Activated CD8-positive, alpha-beta T cell treated with anti-CD3 and anti-CD28 coated beads, Interleukin-2, amount 10 ng/mL, durations not matched to agents 7 days and 5 days (primary cell): ENCODE results near the gene SLC39A7. TPM values are rescaled to one million over a fixed set of nuclear protein-coding genes. Genes with fewer than 3 reads are reported as not detected.

Source experiments
- ATAC-seq: fragments of 150-1000 bp; cut with Tn5 transposase; one replicate; pipeline ENCODE4 v1.10.0; 2021; ENCODE audit warnings: moderate library complexity
- CTCF ChIA-PET: fragments of 350-600 bp; sonication (Branson Sonifier 250); formaldehyde crosslinking; loops from one replicate; lab custom pipeline; 2021; ENCODE audit warnings: antibody characterized with exemption; lab: Charles Lee
- POLR2A ChIA-PET: fragments of 350-600 bp; sonication (Branson Sonifier 250); formaldehyde crosslinking; loops from one replicate; lab custom pipeline; 2021; ENCODE audit warnings: antibody characterized with exemption; lab: Charles Lee
- DNase-seq: peaks from one replicate; pipeline ENCODE4 v3.0.0-alpha.2; 2020
- H3K27ac Mint-ChIP-seq: one replicate; pipeline ENCODE4 v1.8.0; 2021; ENCODE audit warnings: mild to moderate bottlenecking, mixed read lengths
- H3K27me3 Mint-ChIP-seq: one replicate; pipeline ENCODE4 v1.8.0; 2021; ENCODE audit warnings: low read depth, mixed read lengths
- H3K36me3 Mint-ChIP-seq: one replicate; pipeline ENCODE4 v1.8.0; 2021; ENCODE audit warnings: low read depth, mixed read lengths
- H3K4me1 Mint-ChIP-seq: one replicate; pipeline ENCODE4 v1.8.0; 2021; ENCODE audit warnings: low read depth, mixed read lengths
- H3K4me3 Mint-ChIP-seq: one replicate; pipeline ENCODE4 v1.8.0; 2021; ENCODE audit warnings: mild to moderate bottlenecking, mixed read lengths
- H3K9me3 Mint-ChIP-seq: one replicate; pipeline ENCODE4 v1.8.0; 2022; ENCODE audit warnings: mixed read lengths; ENCODE audit not compliant: insufficient read depth
- total RNA-seq, 2 experiments: library from RNA; stranded (reverse); gene quantifications; one replicate each; pipeline ENCODE4 v1.2.3, GENCODE V29; 2021

SLC39A7 gene
- total RNA-seq, 2 experiments from 2014 or later: 45.6 to 50.8 TPM

GRCh38 chr6:33171016-33171879 is 29.4 kb upstream of the SLC39A7 start:
- DNase-seq (no peak), ATAC-seq (no peak)
- no peak overlapping the region for H3K4me3 Mint-ChIP-seq
- no peak overlapping the region for H3K27ac Mint-ChIP-seq
- no peaks in the 10 kb centered on the region for H3K9me3 Mint-ChIP-seq
- H3K27me3 Mint-ChIP-seq: no peaks in the 10 kb centered on the region
- CTCF ChIA-PET: no interaction called here
- no peaks in the 10 kb centered on the region for H3K4me1 Mint-ChIP-seq
- POLR2A ChIA-PET: interaction anchor here (0.7 kb wide), 1 partner anchor 258 kb away, joined by 3 read pairs; no protein-coding TSS in a partner anchor
- H3K36me3 Mint-ChIP-seq: no peaks in the 10 kb centered on the region

DNA sequence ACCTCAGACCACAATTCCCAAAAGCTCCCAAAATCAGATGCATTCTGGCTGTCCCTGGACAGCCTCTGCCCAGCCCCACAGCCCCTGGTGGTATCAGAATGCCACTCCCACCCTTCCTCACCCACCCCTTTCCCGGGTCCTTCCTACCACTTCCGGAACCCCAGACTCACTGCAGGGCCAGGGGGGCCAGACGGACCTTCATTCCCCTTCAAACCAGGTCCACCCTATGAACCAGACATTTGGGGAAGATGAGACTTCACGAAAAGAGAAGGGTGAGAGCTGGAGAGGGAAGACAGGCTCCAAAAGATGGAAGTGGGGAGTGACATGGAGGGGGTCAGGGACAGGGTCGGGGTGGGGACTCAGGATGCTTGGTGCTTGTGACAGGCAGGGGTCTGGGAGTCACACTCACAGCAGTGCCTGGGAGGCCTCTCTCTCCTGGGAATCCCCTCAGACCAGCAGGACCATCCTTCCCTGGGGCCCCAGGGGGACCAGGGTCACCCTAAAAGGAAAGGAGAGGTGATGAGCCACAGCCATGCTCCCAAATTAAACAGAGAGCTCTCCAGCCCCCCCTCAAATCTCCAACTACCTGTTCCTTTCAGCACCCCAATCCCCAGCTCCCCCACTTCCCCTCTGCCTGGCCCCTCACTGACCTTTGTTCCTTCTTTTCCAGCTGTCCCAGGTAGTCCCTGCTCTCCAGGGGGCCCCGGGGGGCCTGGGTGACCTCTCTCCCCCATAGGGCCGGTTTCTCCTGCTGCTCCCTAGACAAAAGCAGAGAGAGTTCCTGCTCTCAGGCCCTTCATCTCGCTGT is 28.6 kb upstream of the SLC39A7 start:
- DNase-seq: no peak
- Mint-ChIP-seq H3K4me3 (no peak overlapping the region), H3K27me3 (no peaks in the 10 kb centered on the region), H3K27ac (no peak overlapping the region), H3K4me1 (no peaks in the 10 kb centered on the region), H3K36me3 (no peaks in the 10 kb centered on the region), H3K9me3 (no peaks in the 10 kb centered on the region)
- ChIA-PET POLR2A (interaction anchor here (0.7 kb wide), 1 partner anchor 258 kb away, joined by 3 read pairs; no protein-coding TSS in a partner anchor), CTCF (interaction anchor here (0.8 to 1.8 kb wide), 4 partner anchors 44 to 158 kb away, joined by 3 to 9 read pairs (median 4); no protein-coding TSS in a partner anchor)
- no peak for ATAC-seq

DNA sequence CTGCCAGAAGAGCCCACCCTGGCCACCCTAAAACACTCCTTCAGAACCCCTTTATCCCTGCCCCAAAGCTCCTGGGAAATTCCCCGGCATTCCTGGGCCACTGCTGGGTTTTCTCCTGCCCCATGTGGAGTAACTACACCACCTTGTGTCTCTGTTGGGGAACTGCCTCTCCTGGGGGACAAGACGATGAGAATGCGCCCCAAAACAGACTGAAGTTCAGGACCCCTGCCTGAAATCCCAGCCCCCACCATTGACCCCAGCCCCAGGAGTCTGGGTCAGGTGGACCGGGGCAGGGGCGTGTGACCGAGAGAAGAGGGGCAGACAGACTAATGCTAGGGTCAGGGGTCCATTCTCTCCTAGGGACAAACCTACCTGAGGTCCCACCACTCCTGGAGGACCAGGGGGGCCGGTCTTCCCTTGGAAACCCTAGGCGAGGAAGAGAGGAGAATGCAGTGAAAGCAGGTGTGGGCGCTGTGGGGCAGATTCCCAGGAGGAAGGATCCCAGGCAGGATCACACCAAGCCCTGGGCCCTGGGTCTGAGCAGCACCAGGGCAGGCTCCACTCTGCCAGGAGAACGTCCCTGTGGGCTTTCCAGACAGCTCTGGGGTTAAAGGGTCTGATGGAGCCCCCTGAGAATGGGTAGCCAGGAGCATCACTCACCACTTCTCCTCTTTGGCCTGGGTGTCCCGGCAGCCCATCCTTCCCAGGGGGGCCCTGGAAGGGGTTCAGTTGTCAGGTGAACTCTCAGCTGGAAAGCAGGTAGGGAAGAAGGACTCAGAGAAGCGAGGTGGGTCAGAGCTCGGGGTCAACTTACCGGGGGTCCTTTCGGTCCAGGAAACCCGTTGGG is 27.8 kb upstream of the SLC39A7 start:
- DNase-seq (no peak), ATAC-seq (no peak)
- Mint-ChIP-seq H3K27ac (no peak overlapping the region), H3K4me1 (no peaks in the 10 kb centered on the region), H3K27me3 (no peaks in the 10 kb centered on the region), H3K36me3 (no peaks in the 10 kb centered on the region), H3K9me3 (no peaks in the 10 kb centered on the region), H3K4me3 (no peak overlapping the region)
- ChIA-PET POLR2A (interaction anchor here (0.9 to 1.0 kb wide), 2 partner anchors 36 to 99 kb away, joined by 3 to 7 read pairs; partner anchors contain the start of genes RING1, RPS18 and VPS52), CTCF (interaction anchor here (0.8 to 2.5 kb wide), 9 partner anchors 10 to 159 kb away, joined by 3 to 13 read pairs (median 5); no protein-coding TSS in a partner anchor)

- H3K27ac Mint-ChIP-seq: no peak overlapping the region
- no peaks in the 10 kb centered on the region for H3K4me1 Mint-ChIP-seq
- H3K27me3 Mint-ChIP-seq: no peaks in the 10 kb centered on the region
- ChIA-PET CTCF (interaction anchor here (1.3 to 2.5 kb wide), 6 partner anchors 10 to 75 kb away, joined by 3 to 13 read pairs (median 6); no protein-coding TSS in a partner anchor), POLR2A (interaction anchor here (0.9 to 1.0 kb wide), 2 partner anchors 35 to 98 kb away, joined by 3 to 7 read pairs; partner anchors contain the start of genes RING1, RPS18 and VPS52)
- no peaks in the 10 kb centered on the region for H3K36me3 Mint-ChIP-seq
- no peak for DNase-seq
- H3K4me3 Mint-ChIP-seq: no peak overlapping the region
- ATAC-seq: no peak
- no peaks in the 10 kb centered on the region for H3K9me3 Mint-ChIP-seq
These were observed 27.0 kb upstream of the SLC39A7 start for GRCh38 chr6:33173535-33174180.

GRCh38 chr6:33174784-33175183 is 25.9 kb upstream of the SLC39A7 start:
- no peak overlapping the region for H3K27ac Mint-ChIP-seq
- no peaks in the 10 kb centered on the region for H3K36me3 Mint-ChIP-seq
- CTCF ChIA-PET: interaction anchor here (1.3 to 2.5 kb wide), 2 partner anchors 9 to 23 kb away, joined by 3 to 6 read pairs; no protein-coding TSS in a partner anchor
- no peak for DNase-seq
- POLR2A ChIA-PET: no interaction called here
- no peak for ATAC-seq
- no peaks in the 10 kb centered on the region for H3K4me1 Mint-ChIP-seq
- H3K9me3 Mint-ChIP-seq: no peaks in the 10 kb centered on the region
- H3K4me3 Mint-ChIP-seq: no peak overlapping the region
- H3K27me3 Mint-ChIP-seq: no peaks in the 10 kb centered on the region

DNA sequence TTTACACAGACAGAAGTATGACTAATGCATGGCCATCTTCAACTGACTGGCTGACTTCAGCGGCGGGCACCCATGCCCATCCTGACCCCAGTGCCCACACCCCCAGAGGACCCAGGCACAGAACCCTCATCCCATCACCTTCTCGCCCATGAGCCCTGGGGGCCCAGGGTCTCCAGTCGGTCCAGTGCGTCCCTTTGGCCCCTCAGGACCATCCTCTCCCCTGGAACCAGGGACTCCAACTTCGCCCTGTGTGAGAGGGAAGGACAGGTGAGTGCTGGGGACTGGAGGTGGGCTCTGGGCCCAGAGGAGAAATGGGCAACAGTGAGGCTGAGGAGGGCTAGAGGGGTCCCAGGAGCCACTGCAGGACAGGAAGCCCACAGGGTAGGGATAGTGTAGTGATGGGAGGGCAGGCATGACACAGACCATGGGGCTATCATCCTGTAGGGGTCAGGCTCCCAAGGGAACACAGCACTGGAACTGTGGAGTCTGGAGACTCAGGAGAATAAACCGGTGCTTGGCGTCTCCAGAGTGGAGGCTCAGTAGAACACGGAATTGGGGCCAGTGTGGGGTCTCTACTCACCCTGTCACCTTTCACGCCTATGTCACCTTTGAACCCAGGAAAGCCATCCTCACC is 25.1 kb upstream of the SLC39A7 start:
- ChIA-PET POLR2A (no interaction called here), CTCF (interaction anchor here (1.3 to 2.5 kb wide), 2 partner anchors 8 to 22 kb away, joined by 3 to 6 read pairs; no protein-coding TSS in a partner anchor)
- no peak for ATAC-seq
- Mint-ChIP-seq H3K4me1 (no peaks in the 10 kb centered on the region), H3K4me3 (no peak overlapping the region), H3K27ac (no peak overlapping the region), H3K27me3 (no peaks in the 10 kb centered on the region), H3K9me3 (no peaks in the 10 kb centered on the region), H3K36me3 (no peaks in the 10 kb centered on the region)
- DNase-seq: no peak

- ATAC-seq (no peak), DNase-seq (no peak)
- ChIA-PET POLR2A (no interaction called here), CTCF (no interaction called here)
- no peaks in the 10 kb centered on the region for H3K4me1 Mint-ChIP-seq
- H3K36me3 Mint-ChIP-seq: no peaks in the 10 kb centered on the region
- H3K27me3 Mint-ChIP-seq: no peaks in the 10 kb centered on the region
- no peak overlapping the region for H3K27ac Mint-ChIP-seq
- no peak overlapping the region for H3K4me3 Mint-ChIP-seq
- H3K9me3 Mint-ChIP-seq: no peaks in the 10 kb centered on the region
These were observed 23.8 kb upstream of the SLC39A7 start for GRCh38 chr6:33176906-33177305.

GRCh38 chr6:33177552-33178446 is 22.9 kb upstream of the SLC39A7 start:
- Mint-ChIP-seq H3K27me3 (no peaks in the 10 kb centered on the region), H3K27ac (no peak overlapping the region), H3K4me1 (peaks cover 3% of the 10 kb centered on the region), H3K4me3 (no peak overlapping the region), H3K36me3 (peaks cover 3% of the 10 kb centered on the region), H3K9me3 (peaks cover 3% of the 10 kb centered on the region)
- ATAC-seq (no peak), DNase-seq (no peak)
- POLR2A ChIA-PET: no interaction called here
- CTCF ChIA-PET: no interaction called here

GRCh38 chr6:33178755-33179475 is 21.8 kb upstream of the SLC39A7 start:
- no peaks in the 10 kb centered on the region for H3K27me3 Mint-ChIP-seq
- H3K27ac Mint-ChIP-seq: no peak overlapping the region
- DNase-seq (no peak), ATAC-seq (peak; percentile 25)
- no peak overlapping the region for H3K4me3 Mint-ChIP-seq
- CTCF ChIA-PET: no interaction called here
- peaks cover 15% of the 10 kb centered on the region for H3K36me3 Mint-ChIP-seq
- POLR2A ChIA-PET: interaction anchor here (1.7 kb wide), 1 partner anchor 70 kb away, joined by 6 read pairs; no protein-coding TSS in a partner anchor
- H3K4me1 Mint-ChIP-seq: peaks cover 14% of the 10 kb centered on the region
- peaks cover 14% of the 10 kb centered on the region for H3K9me3 Mint-ChIP-seq
